ENCODE measurements around the gene FCN1. TPM values are rescaled to one million over a fixed set of nuclear protein-coding genes. Genes with fewer than 3 reads are reported as not detected.

FCN1 gene
- total RNA-seq, 1 donor from 2014 or later = not detected

GRCh38 chr9:134948149-134948548, 30.4 kb upstream of the FCN1 start:
- no peaks in the 10 kb centered on the region for H3K9me3 ChIP-seq (ENCODE audit: low read depth)
- peaks cover 16% of the 10 kb centered on the region for H3K4me1 ChIP-seq
- no peaks in the 10 kb centered on the region for H3K79me2 ChIP-seq (ENCODE audit: low read depth)
- H3F3A ChIP-seq (ENCODE audit: low read depth) = peaks cover 16% of the 10 kb centered on the region
- H3K4me3 ChIP-seq = no peak overlapping the region
- no peak overlapping the region for H2AFZ ChIP-seq (replicated peaks)
- H3K4me3 Mint-ChIP-seq = no peak overlapping the region
- H3K27ac Mint-ChIP-seq = no peak overlapping the region
- DNase-seq (ENCODE audit: low spot score) = no peak
- H3K9ac ChIP-seq = no peak overlapping the region
- no peaks in the 10 kb centered on the region for H3K36me3 ChIP-seq
- no peak overlapping the region for H3K27ac ChIP-seq
- no peaks in the 10 kb centered on the region for H3K27me3 ChIP-seq
- H3K4me1 Mint-ChIP-seq = peaks cover 11% of the 10 kb centered on the region
- peaks cover 7% of the 10 kb centered on the region for H3K27me3 Mint-ChIP-seq (ENCODE audit: insufficient read depth, low read depth)
- TF ChIP-seq CTCF (IDR thresholded peaks at IDR 0.05) (no peak), EZH2phosphoT487 (IDR thresholded peaks at IDR 0.05) (no peak), EZH2 (IDR thresholded peaks at IDR 0.05) (no peak)
- H3K4me2 ChIP-seq = no peak overlapping the region
- H3K36me3 Mint-ChIP-seq = no peaks in the 10 kb centered on the region
- H3K9me3 Mint-ChIP-seq = no peaks in the 10 kb centered on the region
- H4K20me1 ChIP-seq (ENCODE audit: low read depth) = no peaks in the 10 kb centered on the region

DNA sequence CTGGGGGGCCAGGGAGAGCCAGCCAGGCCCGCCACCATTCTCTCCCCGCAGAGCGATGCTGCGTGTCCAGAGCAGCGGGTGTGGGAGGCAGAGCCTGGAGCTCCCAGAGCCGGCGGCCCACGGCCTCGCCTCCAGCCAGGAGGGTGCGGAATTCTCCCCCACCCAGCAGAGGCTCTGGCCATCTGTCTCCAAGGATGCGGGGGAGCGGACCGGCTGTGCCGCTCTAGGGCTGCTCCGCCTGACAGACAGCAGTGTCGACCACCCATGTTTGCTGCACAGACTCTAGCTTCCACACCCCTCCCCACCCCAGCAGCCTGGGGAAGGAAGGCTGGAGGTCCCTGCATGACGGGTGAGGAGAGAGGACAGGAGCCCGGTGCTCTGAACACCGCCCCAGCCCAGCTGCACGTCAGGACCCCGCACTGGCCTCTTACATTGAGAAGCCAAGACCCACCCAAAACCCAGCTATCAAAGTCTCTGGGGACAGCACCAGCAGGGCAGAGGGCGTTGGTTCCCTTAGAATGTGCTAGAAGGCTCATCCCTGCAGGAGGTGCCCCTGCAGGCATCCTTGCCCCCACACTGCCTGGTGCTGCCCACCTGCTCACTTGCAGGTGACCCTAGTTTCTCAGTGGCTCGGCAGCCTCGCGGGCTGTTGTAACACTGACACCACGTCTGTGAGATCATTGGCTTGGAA, 29.7 kb upstream of the FCN1 start:
- H3K4me3 Mint-ChIP-seq = no peak overlapping the region
- Histone ChIP-seq H2AFZ (replicated peaks) (no peak overlapping the region), H3K4me2 (no peak overlapping the region), H3K36me3 (no peaks in the 10 kb centered on the region), H3K27ac (no peak overlapping the region), H3K9ac (no peak overlapping the region), H3F3A (ENCODE audit: low read depth) (peaks cover 16% of the 10 kb centered on the region), H3K4me1 (peaks cover 16% of the 10 kb centered on the region), H3K27me3 (no peaks in the 10 kb centered on the region), H4K20me1 (ENCODE audit: low read depth) (no peaks in the 10 kb centered on the region), H3K4me3 (no peak overlapping the region), H3K79me2 (ENCODE audit: low read depth) (no peaks in the 10 kb centered on the region), H3K9me3 (ENCODE audit: low read depth) (no peaks in the 10 kb centered on the region)
- peaks cover 18% of the 10 kb centered on the region for H3K4me1 Mint-ChIP-seq
- peak overlapping the region; percentile 15 for H3K27ac Mint-ChIP-seq
- no peak for TF ChIP-seq CTCF (IDR thresholded peaks at IDR 0.05)
- H3K27me3 Mint-ChIP-seq (ENCODE audit: insufficient read depth, low read depth) = peaks cover 7% of the 10 kb centered on the region
- no peaks in the 10 kb centered on the region for H3K9me3 Mint-ChIP-seq
- DNase-seq (ENCODE audit: low spot score) = no peak
- H3K36me3 Mint-ChIP-seq = no peaks in the 10 kb centered on the region

DNA sequence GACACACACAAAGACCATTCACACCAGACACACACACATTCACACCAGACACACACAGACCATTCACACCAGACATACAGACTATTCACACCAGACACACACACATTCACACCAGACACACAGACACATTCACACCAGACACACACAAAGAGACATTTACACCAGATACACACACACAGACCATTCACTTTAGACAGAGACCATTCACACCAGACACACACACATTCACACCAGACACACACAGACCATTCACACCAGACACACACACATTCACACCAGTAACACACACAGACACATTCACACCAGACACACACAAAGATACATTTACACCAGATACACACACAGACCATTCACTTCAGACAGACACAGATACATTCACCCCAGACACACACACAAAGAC, 29.0 kb upstream of the FCN1 start:
- no peaks in the 10 kb centered on the region for H3K9me3 ChIP-seq (ENCODE audit: low read depth)
- no peak overlapping the region for H3K4me3 ChIP-seq
- TF ChIP-seq EZH2phosphoT487 (IDR thresholded peaks at IDR 0.05) = no peak
- TF ChIP-seq EZH2 (IDR thresholded peaks at IDR 0.05) = no peak
- TF ChIP-seq CTCF (IDR thresholded peaks at IDR 0.05) = no peak

More for the DNA sequence above, 29.0 kb upstream of the FCN1 start:
- Histone ChIP-seq H3K9ac (no peak overlapping the region), H3K36me3 (no peaks in the 10 kb centered on the region), H2AFZ (replicated peaks) (no peak overlapping the region), H3K27ac (no peak overlapping the region), H3F3A (ENCODE audit: low read depth) (peaks cover 21% of the 10 kb centered on the region), H3K79me2 (ENCODE audit: low read depth) (no peaks in the 10 kb centered on the region), H3K27me3 (no peaks in the 10 kb centered on the region), H3K4me2 (no peak overlapping the region), H3K4me1 (peaks cover 23% of the 10 kb centered on the region), H4K20me1 (ENCODE audit: low read depth) (no peaks in the 10 kb centered on the region)
- Mint-ChIP-seq H3K4me1 (peaks cover 26% of the 10 kb centered on the region), H3K9me3 (no peaks in the 10 kb centered on the region), H3K4me3 (no peak overlapping the region), H3K27me3 (ENCODE audit: insufficient read depth, low read depth) (peaks cover under 1% of the 10 kb centered on the region), H3K27ac (no peak overlapping the region), H3K36me3 (no peaks in the 10 kb centered on the region)
- DNase-seq (ENCODE audit: low spot score) = no peak
